ENCODE results near the gene SNIP1.
"Not testable (repeated sequence)": the region's sequence is repeated elsewhere in the genome, so short reads cannot be mapped to it uniquely, and the experiment has no call there.

The SNIP1 gene, protein sequence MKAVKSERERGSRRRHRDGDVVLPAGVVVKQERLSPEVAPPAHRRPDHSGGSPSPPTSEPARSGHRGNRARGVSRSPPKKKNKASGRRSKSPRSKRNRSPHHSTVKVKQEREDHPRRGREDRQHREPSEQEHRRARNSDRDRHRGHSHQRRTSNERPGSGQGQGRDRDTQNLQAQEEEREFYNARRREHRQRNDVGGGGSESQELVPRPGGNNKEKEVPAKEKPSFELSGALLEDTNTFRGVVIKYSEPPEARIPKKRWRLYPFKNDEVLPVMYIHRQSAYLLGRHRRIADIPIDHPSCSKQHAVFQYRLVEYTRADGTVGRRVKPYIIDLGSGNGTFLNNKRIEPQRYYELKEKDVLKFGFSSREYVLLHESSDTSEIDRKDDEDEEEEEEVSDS

DNA sequence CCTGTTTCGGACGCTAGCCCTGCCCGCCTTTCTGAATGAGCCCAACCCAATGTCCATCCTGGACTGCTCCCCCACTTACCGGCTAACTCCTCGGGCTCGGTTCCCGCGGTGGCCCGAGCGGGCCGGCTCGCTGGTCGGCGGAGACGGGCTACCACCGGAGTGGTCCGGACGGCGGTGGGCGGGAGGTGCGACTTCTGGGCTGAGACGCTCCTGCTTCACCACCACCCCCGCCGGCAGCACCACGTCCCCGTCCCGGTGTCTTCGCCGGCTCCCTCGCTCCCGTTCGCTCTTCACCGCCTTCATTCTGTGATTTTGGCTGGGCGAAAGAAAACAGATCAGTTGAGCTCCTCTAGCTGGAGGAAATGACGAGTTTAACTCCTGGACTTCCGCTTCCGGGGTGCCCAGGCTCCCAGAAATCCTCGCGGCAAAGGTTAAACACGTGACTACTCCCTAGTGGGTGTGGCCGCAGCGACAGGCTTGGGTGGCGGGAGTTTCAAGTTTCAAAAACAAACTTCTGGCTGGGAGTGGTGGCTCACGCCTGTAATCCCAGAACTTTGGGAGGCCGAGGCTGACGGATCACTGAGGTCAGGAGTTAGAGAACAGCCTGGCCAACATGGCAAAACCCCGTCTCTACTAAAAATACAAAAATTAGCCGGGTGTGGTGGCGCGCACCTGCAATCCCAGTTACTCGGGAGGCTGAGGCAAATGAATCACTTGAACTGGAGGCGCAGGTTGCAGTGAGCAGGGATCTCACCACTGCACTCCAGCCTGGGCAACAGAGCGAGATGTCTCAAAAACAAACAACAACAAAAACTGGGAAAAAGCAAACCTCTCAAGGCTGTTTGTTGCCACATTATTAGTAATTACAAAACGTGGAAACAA lies at the start of gene SNIP1:
Gene SNIP1, minus strand, starts transcription at position 367 of the 882 bp plus-strand sequence. Its CDS starts 64 bp downstream, at position 303.
- Mint-ChIP-seq H3K27me3 (no peaks in the 10 kb centered on the region), H3K4me3 (peak within 1 kb of the TSS; percentile 95), H3K9me3 (no peaks in the 10 kb centered on the region), H3K4me1 (peaks cover 40% of the 10 kb centered on the region), H3K36me3 (peaks cover 6% of the 10 kb centered on the region), H3K27ac (peak within 1 kb of the TSS; percentile 94)

DNA sequence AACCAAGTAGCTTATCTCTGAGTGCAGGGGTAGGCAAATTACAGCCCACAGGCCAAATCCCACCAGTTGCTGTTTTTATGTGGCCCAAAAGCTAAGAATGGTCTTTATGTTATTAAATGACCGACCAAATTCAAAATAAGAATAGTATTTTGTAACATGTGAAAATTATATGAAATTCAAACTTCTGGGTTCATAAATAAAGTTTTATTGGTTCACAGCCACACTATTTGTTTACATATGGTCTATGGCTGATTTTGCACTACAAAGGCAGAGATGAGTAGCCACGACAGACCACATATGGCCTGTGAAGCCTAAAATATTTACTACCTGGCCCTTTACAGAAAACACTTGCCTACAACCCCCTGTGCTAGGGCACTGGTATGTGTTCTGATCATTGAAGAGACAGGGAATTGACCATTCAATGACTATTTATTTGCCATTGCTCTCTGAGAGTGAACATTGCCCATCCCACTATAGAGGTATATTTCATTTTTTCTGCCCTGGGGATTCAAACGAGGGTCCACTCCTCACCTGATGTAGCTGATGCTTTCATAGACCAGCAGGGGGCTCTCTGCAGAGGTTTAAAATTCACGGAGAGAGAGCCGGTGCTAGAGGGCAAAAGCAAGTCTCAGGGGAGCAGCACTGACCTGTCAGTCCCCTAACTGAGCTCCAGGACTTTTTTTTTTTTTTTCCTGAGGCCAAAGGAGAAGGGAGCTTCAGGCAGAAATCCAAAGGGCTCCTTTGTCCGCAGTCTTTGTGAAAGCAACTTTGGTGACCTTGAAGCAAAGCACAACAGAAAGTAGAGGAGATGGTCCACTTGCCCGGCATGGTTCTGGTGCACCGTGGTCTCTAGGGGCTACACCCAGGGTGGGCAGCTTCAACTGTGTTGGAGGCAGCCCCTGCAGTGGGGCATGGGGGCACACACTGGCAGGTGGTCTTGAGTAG lies 48.9 kb upstream of the SNIP1 start:
- Mint-ChIP-seq H3K27ac (no peak overlapping the region), H3K36me3 (no peaks in the 10 kb centered on the region), H3K27me3 (no peaks in the 10 kb centered on the region), H3K4me3 (no peak overlapping the region), H3K4me1 (peaks cover 3% of the 10 kb centered on the region), H3K9me3 (no peaks in the 10 kb centered on the region)

DNA sequence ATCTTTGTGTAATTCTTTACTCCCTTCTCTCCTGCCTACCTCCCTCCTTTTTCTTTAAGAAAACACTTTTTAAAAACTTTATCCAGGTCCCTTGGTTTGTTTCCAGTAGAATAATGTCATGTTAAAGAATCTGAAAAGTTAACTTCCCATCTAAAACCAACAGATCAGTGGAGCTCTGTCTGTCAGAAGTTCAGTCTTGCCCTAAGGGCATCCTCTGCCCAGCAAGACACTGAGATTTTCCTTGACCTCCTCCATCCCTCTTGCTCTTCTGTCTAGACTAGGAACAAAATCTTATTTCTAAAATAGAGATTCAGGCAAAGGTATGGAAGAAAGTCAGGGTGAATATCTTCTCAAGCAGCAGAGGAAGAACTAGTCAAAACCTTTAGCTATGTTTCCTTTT lies 47.3 kb upstream of the SNIP1 start:
- Mint-ChIP-seq H3K36me3 (no peaks in the 10 kb centered on the region), H3K27me3 (no peaks in the 10 kb centered on the region), H3K27ac (no peak overlapping the region), H3K9me3 (no peaks in the 10 kb centered on the region), H3K4me1 (peaks cover 6% of the 10 kb centered on the region), H3K4me3 (no peak overlapping the region)

DNA sequence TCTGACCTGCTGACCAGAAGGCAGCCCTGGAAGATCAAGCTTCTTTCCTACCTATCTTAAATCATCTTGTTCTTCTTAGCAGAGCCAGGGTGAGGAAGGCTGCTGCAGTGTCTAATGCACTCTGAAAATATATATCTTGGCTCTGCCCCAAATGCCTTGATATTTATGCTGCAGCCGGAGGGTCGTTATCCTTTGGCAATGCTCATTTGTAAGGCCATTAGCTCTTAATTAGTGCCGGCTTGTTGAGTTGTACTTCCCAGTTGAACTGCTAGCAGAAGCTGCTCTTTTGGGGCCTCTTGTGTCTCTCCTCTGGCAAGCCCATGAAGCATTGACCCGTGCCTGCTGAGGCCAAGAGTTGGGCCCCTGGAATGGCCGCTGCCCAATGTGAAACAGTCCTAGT lies 45.8 kb upstream of the SNIP1 start:
- peaks cover 1% of the 10 kb centered on the region for H3K36me3 Mint-ChIP-seq
- peaks cover 18% of the 10 kb centered on the region for H3K4me1 Mint-ChIP-seq
- H3K4me3 Mint-ChIP-seq, result no peak overlapping the region
- H3K27me3 Mint-ChIP-seq, result no peaks in the 10 kb centered on the region
- no peaks in the 10 kb centered on the region for H3K9me3 Mint-ChIP-seq
- H3K27ac Mint-ChIP-seq, result no peak overlapping the region

DNA sequence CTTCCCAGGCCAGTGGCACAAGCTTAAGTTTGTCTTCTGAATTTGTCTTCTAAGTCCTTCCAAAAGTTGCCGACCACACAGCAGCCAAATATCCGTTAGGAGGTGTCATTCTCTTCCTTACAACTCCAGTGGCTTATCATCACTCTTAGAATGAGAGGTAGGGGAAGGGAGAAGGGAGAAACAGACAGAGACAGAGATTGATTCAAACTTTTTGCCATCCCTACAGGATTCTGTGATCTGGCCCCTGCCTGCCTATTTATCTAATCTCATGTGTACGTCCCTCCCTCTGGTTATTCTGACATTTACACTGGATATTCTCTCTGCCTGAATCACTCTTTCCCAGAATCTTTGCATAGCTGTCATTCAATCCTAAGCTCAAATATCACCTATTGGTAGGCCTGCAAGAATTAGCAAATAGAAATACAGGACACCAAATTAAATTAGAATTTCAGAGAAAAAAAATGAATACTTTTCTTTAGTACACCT lies 42.1 kb upstream of the SNIP1 start:
- Mint-ChIP-seq H3K4me1 (peaks cover 38% of the 10 kb centered on the region), H3K36me3 (peaks cover 1% of the 10 kb centered on the region), H3K9me3 (no peaks in the 10 kb centered on the region)

DNA sequence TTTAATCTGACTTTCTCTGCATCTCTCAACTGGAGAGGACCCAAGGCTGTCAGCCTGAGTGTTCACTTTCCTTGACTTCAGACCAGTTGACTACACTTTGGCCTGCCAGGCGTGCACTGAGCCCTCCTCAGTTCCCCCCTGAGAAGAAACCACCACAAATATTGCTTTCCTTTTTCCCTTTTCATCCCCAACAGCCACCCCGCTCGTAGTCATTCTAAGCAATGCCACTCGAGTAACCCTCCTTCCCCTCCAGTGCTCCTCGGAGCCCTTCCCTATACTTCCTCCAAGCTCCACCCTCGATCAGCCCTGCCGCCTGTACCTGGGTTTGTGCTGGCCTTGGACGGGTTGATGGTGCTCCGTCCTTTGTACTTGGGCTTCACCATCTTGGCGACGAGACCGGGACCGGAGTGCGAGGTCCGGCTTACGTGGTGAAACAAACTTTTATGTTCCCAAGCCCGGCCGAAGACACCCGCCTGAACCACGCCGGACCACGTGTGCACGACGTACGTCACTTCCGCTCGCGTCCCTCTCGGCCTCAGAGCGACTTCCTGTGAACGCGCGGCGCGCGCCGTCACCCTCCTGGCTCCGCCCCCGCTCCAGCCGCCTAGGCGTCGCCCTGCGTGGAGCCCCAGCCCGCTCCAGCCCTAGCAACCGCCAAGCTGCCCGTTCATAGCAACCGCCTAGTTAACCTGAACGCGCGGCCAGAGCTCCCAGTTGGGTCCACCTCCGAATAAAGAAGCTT lies 41.5 kb upstream of the SNIP1 start, which contains the start of gene GNL2:
Gene GNL2, minus strand, starts transcription at position 498 of the 742 bp plus-strand sequence. Its CDS starts 115 bp downstream, at position 383.
- peak within 1 kb of the TSS; percentile 99 for H3K27ac Mint-ChIP-seq
- peaks cover 42% of the 10 kb centered on the region for H3K4me1 Mint-ChIP-seq
- peak within 1 kb of the TSS; percentile 100 for H3K4me3 Mint-ChIP-seq
- peaks cover 6% of the 10 kb centered on the region for H3K36me3 Mint-ChIP-seq
- H3K9me3 Mint-ChIP-seq, result no peaks in the 10 kb centered on the region
- no peaks in the 10 kb centered on the region for H3K27me3 Mint-ChIP-seq

More for the DNA sequence above, 42.1 kb upstream of the SNIP1 start:
- Mint-ChIP-seq H3K27me3 (no peaks in the 10 kb centered on the region), H3K27ac (peak overlapping the region; percentile 99), H3K4me3 (peak overlapping the region; percentile 100)

DNA sequence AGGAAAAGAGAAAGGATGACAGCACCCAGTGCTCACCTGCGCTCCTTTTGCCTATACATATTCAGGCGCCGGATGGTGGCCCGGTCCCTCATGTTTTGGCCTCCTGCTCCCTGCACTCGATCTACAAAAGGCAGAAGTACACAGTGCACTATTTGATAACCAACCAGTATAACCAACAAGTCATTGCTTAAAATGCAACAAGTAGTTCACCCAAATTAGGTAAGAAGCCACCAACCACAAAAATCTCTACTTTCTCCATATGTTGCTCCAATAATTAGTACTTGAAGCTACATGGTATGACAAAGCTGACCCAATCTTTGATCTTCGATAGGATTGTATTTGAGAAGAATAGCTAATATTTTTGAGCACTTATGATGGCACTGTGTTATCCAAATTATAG lies 39.6 kb upstream of the SNIP1 start:
- Mint-ChIP-seq H3K36me3 (peaks cover 12% of the 10 kb centered on the region), H3K4me1 (peaks cover 42% of the 10 kb centered on the region), H3K4me3 (peak overlapping the region; percentile 100), H3K27me3 (no peaks in the 10 kb centered on the region), H3K9me3 (no peaks in the 10 kb centered on the region), H3K27ac (no peak overlapping the region)

DNA sequence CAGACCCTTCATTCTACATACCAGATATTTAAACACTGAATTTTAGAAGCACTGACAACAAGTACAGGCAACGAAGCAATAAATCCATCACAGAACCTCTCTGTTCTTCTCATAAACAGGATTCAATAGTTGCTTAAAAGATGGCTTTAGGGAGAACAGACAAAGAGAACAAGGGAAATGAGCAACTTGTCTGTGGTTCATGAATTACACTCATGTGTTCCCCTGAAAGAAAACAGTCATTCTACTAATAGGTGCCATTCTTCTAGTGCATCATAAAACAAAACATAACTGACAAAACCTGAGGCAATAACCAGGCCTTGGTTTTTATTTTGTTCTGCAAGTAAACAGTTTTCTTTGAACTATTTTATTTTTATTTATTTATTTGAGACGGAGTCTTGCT lies 34.8 kb upstream of the SNIP1 start:
- Mint-ChIP-seq H3K27me3 (no peaks in the 10 kb centered on the region), H3K9me3 (no peaks in the 10 kb centered on the region), H3K27ac (no peak overlapping the region), H3K4me1 (peaks cover 40% of the 10 kb centered on the region), H3K36me3 (peaks cover 21% of the 10 kb centered on the region), H3K4me3 (no peak overlapping the region)

DNA sequence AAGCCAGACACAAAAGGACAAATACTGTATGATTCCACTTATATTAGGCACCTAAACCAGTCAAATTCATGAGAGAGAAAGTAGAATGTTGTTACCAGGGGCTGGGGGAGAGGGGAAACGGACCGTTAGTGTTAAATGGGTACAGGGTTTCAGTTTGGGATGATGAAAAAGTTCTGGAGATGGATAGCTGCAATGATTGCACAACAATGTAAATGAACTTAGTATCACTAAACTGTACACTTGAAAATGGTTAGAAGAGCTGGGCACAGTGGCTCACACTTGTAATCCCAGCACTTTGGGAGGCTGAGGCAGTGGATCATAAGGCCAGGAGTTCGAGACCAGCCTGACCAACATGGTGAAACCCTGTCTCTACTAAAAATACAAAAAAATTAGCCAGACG lies 30.5 kb upstream of the SNIP1 start:
- not testable (repeated sequence) for H3K4me3 Mint-ChIP-seq, H3K27me3 Mint-ChIP-seq, H3K9me3 Mint-ChIP-seq, H3K27ac Mint-ChIP-seq
- peaks cover 16% of the 10 kb centered on the region for H3K4me1 Mint-ChIP-seq
- H3K36me3 Mint-ChIP-seq, result peaks cover 19% of the 10 kb centered on the region

DNA sequence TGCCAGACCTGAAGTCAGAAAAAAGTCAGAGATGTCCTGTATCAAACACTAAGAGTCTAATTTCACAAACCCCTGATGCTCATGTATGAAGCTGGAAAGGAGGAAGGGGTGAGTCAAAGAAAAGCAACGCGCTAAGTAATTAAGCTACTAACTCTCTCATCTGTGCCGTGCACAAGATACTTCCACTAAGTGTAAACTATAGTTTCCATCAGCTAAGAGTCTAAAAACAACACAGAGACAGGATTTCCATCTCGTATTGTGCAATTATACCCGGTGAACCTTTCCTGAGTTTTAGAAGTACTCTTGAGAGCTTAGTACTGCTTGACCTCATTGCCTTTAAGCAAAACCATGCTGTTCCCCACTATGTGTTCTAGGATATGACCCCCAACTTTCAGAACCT lies 21.6 kb upstream of the SNIP1 start:
- H3K9me3 Mint-ChIP-seq, result no peaks in the 10 kb centered on the region
- peaks cover 31% of the 10 kb centered on the region for H3K4me1 Mint-ChIP-seq
- H3K27me3 Mint-ChIP-seq, result no peaks in the 10 kb centered on the region
- H3K27ac Mint-ChIP-seq, result peak overlapping the region; percentile 37
- peaks cover 29% of the 10 kb centered on the region for H3K36me3 Mint-ChIP-seq
- H3K4me3 Mint-ChIP-seq, result no peak overlapping the region

DNA sequence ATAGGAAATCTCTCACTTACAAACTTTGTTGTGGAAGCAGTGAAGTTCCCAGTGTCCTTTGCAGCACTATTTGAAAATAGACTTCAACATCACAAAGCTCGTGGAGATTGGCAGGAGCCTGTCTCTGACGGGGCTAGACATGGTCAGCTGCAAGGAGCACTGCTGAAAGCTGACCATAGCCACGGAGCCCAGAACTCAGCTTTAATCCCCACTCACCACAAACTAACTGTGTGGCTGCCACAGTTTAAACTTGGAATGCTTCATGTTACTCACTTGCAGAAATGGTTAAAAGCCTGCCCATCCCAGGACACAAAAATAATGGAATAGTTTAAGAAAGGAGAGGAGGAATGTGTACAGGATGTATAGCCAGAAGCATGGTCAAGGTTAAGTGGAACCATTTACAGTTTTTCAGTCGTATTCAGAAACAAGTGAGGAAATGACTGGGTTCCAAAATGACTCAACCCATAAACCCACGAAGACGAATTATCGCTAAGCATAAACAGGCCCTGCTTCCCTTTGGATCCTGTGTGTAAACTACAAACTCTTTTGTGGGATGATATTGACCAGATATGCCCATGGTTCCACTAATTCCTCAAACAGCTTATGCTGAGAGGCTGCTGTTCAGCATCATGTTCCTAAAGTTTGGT lies 20.9 kb upstream of the SNIP1 start:
- H3K27ac Mint-ChIP-seq, result no peak overlapping the region
- no peak overlapping the region for H3K4me3 Mint-ChIP-seq
- H3K4me1 Mint-ChIP-seq, result peaks cover 31% of the 10 kb centered on the region
- H3K27me3 Mint-ChIP-seq, result no peaks in the 10 kb centered on the region
- H3K36me3 Mint-ChIP-seq, result peaks cover 30% of the 10 kb centered on the region
- no peaks in the 10 kb centered on the region for H3K9me3 Mint-ChIP-seq

DNA sequence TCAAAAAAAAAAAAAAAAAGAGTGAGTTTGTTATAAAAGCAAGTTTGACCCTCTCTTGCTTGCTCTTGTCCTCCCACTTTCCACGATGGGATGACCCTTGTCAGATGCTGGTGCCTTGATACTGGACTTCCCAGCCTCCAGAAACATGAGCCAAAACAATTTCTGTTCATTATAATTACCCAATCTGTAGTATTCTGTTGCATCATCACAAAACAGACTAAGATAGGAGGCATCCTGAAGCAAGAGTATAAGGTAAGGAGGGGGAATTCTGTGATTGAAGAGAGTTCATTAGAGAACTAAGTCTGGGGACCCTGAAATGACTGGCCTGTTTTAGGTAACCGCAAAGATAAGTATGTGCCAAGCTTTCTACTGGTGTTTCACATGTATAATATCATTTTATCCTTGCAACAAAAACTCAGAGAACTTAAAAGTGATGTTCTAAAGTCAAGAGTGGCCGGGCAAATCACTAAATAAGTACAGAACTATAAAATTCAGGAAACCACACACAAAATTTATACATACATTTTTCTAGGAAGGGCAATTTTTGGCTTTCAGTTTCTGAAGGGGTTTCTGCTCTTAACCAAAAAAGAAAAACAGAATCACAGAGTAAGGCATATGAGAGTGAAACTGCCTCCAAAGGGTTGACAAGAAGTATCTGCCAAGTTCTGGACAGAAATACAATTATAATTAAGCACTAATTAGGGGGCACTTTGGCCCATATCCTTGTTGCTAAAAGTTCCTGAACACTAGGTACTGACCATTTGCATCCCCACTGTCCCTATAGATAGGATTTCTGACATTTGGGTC lies 16.6 kb upstream of the SNIP1 start:
- Mint-ChIP-seq H3K9me3 (no peaks in the 10 kb centered on the region), H3K4me1 (peaks cover 14% of the 10 kb centered on the region), H3K27ac (peak overlapping the region; percentile 12), H3K4me3 (no peak overlapping the region), H3K36me3 (peaks cover 35% of the 10 kb centered on the region), H3K27me3 (no peaks in the 10 kb centered on the region)

DNA sequence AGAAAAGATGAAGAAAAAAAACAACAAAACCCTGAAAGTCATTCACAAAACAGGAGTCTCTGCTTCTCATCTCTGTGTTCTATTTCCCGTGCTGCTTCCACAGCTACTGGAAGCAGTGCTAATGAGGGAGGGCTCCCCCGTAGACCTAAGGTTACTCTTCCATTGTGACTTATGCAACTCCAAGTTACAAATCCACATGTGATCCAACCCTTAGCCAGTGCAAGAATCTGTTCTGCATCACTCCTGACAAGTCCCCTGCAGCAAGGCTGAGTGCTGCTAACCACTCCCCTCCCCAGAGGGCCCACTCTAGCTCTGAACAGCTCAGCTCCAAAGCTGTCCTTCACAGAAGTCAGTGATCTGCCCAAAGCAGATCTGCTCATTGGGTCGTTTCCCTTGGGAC lies 12.9 kb upstream of the SNIP1 start:
- no peak overlapping the region for H3K27ac Mint-ChIP-seq
- H3K4me1 Mint-ChIP-seq, result peaks cover 6% of the 10 kb centered on the region
- H3K36me3 Mint-ChIP-seq, result peaks cover 23% of the 10 kb centered on the region
- no peaks in the 10 kb centered on the region for H3K27me3 Mint-ChIP-seq
- no peaks in the 10 kb centered on the region for H3K9me3 Mint-ChIP-seq
- H3K4me3 Mint-ChIP-seq, result no peak overlapping the region

Measured in activated naive CD4-positive, alpha-beta T cell treated with anti-CD3 and anti-CD28 coated beads, Interleukin-2, amount 50 U/mL, for 24 hours (primary cell).